NCI-H446 (cell line): Measurements from ENCODE around the gene KCNIP4.

ENCODE experiments used
- DNase-seq, 2 experiments: peaks; one replicate each; lab custom pipeline; 2025; lab: John Stamatoyannopoulos, UW

KCNIP4 gene

DNA sequence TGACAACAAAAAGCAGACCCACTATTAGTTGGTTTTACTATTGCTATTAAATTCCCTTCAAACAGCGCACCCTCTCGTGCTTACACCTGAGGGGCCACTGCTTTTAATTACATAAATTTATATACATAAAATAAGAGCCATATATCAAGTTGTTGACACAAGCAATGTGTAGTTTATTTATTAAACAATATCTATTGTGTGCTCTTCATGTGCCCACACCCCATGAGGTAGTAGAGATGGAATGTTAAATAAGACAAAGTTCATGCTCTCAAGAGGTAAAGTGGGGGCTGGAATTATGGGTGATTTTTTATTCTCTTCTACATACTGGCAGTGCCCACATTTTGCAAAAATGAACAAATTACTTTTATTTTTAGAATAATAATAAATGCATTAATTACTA lies 47.3 kb downstream of the KCNIP4 start:
- no peak for DNase-seq

- no peak for DNase-seq
These were observed 48.4 kb downstream of the KCNIP4 start for GRCh38 chr4:21900211-21900610.

- DNase-seq, result peak in 1 of 2 experiments; percentile 6
These were observed 50.5 kb downstream of the KCNIP4 start for GRCh38 chr4:21898101-21898500.

DNA sequence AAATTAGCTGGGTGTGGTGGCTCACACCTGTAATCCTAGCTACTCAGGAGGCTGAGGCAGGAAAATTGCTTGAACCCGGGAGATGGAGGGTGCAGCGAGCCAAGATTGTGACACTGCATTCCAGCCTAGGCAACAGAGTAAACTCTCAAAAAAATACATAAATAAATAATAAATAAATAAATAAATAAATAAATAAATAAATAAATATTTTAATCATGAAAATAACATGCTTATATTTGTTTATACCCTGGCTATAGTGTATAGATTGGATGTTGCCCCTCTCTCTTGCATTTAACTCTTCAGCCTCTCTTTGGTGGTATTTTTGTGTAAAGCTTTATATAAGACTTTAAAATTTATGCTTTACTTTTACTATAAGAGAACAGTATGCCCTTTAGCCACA lies 51.8 kb downstream of the KCNIP4 start:
- no peak for DNase-seq

- DNase-seq, result no peak
These were observed 55.4 kb downstream of the KCNIP4 start for GRCh38 chr4:21893136-21893535.

DNA sequence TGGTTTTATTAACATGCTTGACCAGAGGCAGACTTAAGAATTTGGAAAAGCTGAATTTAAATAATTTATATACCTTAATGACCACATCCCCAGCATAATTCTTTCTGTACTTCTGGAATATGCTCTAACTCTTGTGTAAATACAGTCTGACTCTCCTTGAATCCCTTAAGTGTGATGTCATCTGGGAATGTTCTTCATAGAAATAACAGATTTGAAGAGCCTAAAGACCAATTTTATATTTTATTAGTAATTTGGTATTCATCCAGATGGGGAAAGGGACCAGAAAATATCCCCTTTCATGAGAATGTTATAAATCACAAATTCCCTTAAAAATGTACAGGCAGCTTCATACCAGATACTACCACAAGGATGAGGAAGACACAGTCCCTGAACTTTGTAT lies 58.3 kb downstream of the KCNIP4 start:
- no peak for DNase-seq

DNA sequence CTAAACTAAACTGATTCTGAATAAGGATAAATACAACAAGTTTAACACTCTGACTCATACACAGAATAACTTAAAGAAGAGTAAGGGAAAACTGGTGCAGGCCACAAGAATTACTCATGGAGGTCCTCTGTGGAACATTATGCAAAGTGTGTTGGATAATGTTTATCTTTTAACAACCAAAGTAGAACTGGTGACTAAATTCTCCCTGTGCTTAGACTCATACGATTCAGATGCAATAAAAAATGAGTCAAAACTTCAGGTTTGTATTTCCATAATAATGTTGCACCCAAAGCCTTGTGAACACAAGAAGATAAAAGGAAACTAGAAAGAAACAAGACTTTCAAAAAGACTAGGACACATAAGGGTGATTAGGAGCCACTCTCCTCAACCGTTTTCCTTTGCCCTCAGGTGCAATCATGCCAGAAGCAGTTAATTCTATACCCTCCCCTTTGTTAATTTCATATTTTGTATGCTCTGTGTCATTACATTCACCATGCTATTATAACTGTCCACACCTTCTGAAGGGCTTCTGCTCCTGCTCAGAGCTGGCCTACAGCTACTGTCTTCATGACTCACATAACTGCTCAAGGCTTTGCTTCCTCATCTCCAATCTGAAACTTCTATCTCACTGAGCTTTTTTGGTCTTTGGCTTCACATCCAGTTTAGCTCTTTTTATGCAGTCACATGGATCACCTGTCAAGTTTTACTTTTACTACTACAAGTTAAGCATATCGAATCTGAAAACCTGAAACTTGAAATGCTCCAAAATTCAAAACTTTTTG lies 60.2 kb downstream of the KCNIP4 start:
- DNase-seq, result no peak

GRCh38 chr4:21887481-21887880 lies 61.1 kb downstream of the KCNIP4 start:
- DNase-seq, result no peak

- no peak for DNase-seq
These were observed 62.8 kb downstream of the KCNIP4 start for GRCh38 chr4:21885770-21886169.

GRCh38 chr4:21885241-21885640 lies 63.3 kb downstream of the KCNIP4 start:
- DNase-seq, result no peak

GRCh38 chr4:21884615-21885014 lies 64.0 kb downstream of the KCNIP4 start:
- no peak for DNase-seq

GRCh38 chr4:21882051-21882839 lies 66.3 kb downstream of the KCNIP4 start:
- no peak for DNase-seq

- no peak for DNase-seq
These were observed 69.4 kb downstream of the KCNIP4 start for GRCh38 chr4:21879187-21879586.

GRCh38 chr4:21876711-21877110 lies 71.9 kb downstream of the KCNIP4 start:
- DNase-seq, result no peak

DNA sequence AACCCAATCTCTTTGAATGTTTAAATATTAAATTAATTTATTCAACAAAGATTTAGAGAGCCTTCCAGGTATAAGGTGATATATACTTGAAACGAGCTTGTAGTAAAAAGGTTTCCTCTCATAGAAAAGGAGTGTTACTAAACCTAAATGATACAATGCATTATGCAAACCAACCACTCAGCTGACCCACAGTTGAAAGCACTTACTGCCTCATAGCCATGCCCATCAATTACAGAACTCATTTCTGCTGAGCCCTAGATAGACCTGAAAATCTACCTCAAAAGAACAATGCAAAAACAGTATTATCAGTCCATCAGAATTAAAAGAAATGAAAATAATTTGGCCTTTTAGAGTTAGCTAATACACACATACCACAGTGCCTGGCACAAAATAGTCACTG lies 75.4 kb downstream of the KCNIP4 start:
- DNase-seq, result no peak

DNA sequence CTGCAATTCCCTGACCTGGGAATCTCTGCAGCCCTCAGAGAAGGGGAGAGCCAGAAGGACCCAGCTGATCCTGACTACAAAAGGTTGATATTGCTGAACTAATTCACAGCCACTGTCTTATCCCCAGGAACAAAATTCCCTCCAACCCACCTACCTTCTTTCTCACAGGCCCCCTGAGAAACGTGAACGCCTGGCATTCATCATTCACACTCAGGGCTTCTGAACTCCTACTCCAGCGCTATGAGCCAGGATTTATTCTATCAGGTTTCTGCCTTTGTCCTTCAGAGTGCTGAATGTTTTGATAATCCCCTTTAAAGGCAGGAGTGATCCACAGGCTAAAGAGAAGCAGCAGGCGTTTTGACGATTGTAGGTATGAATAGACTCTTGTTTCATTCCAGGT lies 76.5 kb downstream of the KCNIP4 start:
- no peak for DNase-seq

DNA sequence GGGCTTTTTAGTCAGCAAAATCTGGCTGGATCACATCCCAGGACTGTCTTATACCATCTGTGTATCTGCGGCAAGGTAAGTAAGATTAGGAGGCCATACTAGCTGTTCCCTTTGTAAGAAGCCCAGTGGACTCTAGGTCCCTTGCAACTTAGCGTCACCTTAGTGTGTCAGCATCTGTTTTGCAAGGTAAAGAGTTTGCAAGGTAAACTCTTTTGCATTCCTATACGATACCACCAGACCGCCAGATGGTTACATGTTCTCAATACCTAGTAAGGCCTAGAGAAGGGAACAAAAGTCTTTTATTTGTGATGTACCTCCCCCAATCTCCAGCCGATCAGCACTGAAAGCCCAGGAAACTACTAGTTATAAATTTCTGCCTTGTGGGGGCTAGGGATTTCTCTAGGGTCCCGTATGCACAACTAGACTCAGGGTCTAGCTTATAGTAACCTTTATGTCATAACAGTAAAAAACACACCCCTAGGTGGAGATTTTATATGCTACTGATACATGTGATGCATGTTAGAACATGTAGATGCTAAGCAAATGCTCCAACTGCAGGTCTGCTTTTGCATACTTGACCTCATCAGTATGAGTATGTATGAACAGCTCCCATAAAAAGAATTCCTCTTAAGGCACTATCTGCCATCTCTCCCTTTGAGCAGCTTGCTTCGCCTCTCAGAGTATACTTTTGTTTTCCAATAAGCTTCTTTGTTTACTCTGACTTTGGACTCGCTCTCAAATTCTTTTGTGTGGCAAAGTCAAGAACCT lies 78.4 kb downstream of the KCNIP4 start:
- DNase-seq, result no peak

DNA sequence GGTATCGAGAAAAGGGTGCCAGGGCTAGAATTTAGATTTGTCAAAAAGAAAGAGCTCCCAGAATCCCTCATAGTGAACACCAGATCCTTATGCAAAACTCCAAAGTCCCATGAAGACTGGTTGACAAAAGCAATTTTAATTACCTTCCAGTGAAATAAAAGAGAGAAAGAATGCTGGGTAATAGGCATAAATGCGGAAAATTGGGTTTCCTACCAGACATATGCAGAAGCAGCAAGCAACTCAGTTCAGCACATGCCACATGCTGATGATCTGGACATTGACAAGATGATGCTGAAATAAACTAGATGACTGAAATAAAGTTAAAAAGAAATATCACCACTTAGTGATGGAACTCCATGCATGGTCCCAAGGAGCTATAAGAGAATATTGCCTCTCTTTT lies 83.9 kb downstream of the KCNIP4 start:
- DNase-seq, result no peak

DNA sequence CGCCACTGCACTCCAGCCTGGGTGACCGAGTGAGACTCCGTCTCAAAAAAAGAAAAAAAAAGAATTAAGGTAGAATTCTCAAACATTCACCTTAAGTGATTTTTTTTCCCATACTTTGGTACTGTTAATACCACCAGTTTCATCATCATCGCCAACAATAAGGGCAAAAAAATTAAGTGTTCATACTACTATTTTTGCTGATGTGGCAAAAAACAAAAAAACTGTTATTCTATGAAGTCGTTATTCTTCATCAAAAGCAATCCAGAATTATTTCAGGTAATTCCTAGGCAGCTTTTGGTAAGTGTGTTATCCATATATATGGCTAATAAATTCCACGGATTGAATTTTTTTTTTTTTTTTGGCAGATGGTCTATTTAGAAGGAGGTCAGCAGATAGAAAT lies 85.7 kb downstream of the KCNIP4 start:
- no peak for DNase-seq

DNA sequence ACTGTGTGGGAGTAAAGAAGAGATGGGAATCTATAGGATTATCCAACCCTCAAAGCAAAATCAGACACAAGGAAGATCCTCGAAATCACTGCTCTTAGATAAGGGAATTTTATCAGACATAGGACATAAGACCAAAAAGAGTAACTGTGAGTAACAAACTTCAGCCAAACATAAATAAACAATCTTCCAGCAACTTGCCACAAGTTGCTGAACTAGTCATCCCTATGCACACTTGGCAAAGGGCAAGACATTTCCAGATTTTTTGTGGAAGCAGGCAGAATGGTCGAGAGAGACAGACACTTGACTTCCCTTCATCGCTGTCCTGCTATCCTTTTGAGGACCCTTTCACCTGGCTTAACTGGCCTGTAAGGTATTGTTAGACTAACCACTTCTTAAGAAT lies 89.6 kb downstream of the KCNIP4 start:
- DNase-seq, result no peak

GRCh38 chr4:21856754-21857153 lies 91.8 kb downstream of the KCNIP4 start:
- no peak for DNase-seq

DNA sequence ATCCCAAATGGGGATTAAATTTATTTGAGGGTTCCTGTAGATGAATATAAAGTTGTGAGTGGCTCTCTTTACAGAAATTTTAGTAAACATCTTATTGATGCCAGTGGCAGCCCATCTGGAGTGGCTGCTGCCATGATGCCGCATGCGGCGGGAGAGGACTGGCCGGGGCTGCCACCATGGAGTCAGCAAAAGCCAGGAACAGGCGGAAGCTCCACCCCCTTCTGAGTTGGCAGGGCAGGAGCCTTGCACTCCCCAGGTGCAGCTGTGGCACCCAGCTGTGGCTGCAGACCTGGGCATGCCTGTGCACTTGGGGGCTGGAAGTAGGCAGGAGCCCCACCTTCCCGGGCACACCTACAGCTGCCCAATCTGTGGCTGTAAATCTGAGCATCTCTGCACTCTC lies 92.3 kb downstream of the KCNIP4 start:
- DNase-seq, result no peak

GRCh38 chr4:21849077-21849476 lies 99.5 kb downstream of the KCNIP4 start:
- no peak for DNase-seq
